CD4-positive, alpha-beta T cell treated with Interleukin-21 for 1 hour (primary cell): ENCODE measurements around the gene MICALL2.

Experiments used
- DNase-seq: peaks from one replicate; pipeline ENCODE4 v3.0.0-alpha.2; 2020

MICALL2 gene

GRCh38 chr7:1466524-1467271, 7.4 kb upstream of the MICALL2 start:
- DNase-seq, result no peak

DNA sequence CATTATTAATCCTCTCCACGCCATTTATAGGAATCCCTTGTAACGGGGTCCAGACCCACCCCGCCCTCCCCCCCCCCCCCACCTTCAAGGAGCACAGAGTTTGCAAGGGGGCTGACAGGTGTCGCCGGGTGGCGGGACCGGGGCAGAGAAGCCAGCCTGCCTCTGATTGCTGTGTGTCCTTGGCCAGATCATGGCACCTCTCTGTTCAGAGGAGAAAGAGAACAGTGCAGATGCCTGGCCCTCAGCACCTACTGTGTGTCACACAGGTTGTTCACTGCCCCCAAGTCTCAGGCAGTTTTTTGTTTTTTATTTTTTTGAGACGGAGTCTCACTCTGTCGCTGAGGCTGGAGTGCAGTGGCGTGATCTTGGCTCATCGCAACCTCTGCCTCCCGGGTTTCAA, 5.4 kb upstream of the MICALL2 start:
- DNase-seq, result no peak

DNA sequence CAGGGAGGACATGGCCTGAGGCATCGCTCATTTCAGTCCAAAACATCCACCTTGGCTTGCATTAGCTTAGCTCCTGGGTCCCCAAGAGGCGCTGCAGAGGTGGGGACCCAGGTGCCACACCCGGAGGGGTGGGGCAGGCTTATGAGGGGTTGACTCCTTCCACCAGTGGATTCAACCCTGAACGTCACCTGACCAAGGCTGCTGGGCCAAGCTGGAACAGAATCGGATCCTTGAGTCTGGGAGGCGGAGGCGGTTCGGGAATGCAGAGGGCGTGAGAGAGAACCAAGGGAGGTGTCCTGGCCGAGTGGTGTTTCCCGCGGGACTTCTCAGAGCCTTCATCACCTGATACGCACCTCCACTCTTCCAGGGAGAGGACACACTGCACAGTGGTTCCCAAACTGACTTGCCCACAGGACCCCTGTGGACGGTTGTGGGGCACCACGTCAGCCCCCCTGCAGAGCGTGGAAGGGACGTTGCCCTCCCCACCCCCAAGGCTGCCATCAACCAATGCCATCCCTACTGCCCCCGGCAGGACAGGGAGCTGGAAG, 4.5 kb upstream of the MICALL2 start:
- no peak for DNase-seq

- no peak for DNase-seq
These were observed 2.5 kb upstream of the MICALL2 start for GRCh38 chr7:1461646-1462375.

- DNase-seq, result no peak
These were observed 1.8 kb upstream of the MICALL2 start for GRCh38 chr7:1460821-1461645.

DNA sequence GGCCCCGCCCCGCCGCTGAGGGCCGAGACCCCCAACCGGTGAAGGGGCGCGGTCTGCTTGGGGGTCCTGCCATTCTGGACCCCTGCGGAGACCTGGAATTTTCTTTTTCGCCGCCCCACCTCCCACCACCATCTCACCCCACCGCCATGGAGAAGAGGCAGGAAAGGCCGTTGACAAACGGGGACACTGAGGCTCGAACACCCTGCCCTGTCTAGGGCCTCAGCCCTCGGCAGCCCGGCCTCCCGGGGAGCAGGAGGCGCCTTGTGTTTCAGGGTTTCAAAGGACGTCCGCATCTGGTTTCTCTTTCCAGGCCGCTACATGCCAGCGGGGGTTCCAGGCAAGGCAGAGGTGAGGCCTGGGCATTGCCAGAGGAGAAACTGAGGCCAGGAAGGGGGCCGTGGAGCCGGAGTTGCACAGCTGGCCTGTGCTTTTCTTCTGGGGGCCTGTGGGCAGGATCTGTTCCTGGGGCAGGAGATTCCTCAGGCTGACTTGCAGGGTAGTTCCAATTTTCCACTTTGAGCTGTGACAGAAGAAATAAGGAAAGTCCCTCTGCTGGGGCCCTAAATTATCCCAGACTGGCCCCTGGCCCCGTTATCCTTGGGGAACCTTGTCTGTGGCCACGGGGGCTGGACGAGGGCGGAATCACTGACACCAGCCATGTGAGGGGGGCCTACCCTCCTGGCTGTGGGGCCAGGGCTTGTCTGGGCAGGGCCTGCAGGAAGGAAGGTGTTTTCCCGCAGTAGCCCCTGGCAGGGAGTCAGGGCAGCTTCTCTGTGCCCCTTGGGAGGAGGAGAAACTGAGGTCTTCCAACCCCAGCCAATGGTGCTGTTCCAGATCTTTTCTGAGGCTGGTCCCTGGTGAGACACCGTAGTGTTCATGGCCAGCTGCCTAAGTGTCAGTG, 900 bp upstream of the MICALL2 start:
- DNase-seq, result no peak

DNA sequence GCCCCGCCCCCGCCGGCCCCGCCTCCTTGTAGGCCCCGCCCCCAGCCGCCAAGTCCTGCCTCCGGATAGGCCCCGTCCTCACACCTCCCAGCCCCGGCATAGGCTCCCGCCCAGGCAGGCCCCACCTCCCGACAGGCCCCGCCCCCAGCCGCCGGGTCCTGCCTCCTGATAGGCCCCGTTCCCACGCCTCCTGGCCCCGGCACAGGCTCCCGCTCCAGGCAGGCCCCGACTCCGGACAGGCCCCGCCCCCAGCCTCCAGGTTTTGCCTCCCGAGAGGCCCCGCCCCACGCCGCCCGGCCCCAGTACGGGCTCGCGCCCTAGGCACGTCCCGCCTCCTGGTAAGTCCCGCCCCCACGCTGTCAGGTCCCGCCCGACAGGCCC, 232 bp upstream of the MICALL2 start:
- DNase-seq, result peak; percentile 99

DNA sequence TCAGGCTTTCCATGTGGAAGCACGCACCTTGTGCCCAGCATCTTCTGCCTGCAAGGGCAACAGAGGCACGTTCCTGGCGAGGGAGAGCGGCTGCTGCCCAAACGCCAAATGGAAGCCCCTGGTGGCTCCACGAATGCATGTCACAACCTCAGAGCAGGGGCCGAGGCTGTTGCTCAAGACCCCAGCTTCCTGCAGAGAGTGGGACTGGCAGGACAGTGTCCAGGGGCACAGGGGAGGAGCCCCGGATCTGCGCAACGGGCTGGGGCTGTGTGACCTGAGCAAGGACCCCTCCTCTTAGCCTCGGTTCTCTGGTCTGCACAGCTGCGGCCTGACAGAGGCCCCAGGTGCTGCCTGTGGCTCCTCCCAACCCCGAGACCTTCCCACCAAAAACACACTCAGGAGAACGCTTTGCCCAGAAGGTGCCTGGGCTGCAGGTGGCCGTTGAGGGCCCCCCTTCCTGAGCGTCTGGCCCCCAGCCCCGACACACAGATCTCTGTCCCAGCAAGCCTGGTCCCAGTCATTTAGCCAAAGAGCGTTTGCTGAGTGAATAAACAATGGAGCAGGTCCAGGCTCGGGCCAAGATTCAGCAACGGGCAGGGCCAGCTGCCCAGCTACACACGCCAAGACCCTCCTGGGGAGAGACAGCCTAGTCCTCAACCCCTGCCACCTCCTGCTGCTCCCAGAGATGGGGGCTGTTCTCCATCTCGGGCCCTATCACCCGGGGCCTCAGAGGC, 1.2 kb downstream of the MICALL2 start:
- DNase-seq, result no peak

DNA sequence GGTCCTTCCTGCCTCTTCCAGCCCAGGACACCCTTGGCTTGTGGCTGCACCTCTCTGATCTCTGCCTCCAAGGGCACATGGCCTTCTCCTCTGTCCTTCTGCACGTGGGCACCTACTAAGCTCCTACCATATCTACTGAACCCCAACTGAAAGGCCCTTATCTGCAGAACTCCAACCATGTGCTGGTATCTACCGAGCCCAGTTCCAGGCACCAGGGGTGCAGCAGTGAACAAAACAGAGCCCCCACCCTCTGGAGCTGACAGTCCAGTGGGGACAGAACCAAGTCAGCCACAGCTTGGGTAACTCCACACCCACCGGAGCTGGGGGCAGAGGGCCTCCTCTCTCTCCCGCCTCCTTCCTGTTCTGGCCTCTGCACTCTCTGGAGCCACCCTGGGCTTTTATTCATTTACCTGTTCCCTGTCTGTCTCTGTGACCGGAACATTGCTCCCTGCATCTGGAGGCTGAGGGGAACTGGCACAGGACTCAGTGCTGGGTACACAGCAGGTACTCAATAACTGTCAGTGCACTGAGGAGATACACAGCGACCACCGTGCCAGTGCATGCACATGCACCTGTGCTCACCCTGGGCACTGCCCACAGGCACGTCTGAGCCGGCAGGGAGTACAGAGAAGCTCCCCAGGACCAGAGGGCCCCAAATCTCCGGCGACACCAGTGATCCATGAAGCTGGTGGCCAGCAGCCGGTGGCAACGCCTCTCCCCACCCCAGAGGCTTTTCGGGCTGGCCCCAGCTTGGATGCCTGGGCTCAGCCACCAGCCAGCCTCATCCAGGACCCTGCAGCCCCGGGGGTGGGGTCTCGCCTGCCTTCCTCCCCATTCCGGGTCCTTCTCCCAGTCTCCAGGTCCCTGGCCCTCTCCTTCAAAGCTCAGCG, 2.0 kb downstream of the MICALL2 start:
- no peak for DNase-seq

- no peak for DNase-seq
These were observed 3.3 kb downstream of the MICALL2 start for GRCh38 chr7:1455955-1456354.

- no peak for DNase-seq
These were observed 3.9 kb downstream of the MICALL2 start for GRCh38 chr7:1455241-1455939.

DNA sequence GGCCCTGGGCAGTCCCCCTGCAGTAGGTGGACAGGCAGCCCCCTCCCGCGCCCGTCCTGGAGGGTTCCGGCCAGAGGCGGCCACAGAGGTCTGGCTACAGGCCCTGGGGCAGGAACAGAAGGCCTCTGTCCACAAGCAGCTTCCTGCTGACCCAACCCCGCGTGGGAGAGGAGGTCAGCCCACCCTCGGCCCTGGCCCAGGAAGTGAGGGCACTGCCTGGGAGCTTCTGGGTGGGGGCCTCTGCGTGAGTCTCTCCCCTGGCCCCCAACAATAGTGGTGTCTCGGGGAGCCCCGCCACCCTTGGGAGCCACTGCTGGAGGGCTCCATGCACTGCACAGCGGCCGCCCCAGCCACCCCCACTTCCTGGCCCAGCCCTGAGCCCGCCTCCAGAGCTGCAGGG, 4.7 kb downstream of the MICALL2 start:
- DNase-seq, result no peak

GRCh38 chr7:1452205-1452604, 7.1 kb downstream of the MICALL2 start:
- DNase-seq, result no peak

GRCh38 chr7:1450987-1451386, 8.3 kb downstream of the MICALL2 start:
- DNase-seq, result no peak

DNA sequence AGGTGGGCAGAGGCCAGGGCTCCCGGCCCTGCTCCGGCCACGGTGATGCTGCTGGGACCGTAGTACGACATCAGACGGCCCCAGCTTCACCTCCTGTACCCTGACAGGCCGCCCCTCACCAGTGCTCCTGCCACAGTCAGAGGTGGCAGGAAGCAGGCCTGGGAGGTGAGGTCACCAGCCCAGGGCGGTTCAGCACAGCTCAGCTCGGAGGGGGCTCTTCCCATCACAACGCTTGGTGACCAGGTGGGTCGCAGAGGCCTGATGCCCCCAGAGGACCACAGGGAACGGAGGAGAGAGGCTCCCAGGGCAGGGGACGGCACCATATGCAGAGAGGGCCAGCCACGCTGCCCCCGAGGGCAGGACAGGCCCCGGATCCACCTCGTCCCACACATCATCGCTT, 8.8 kb downstream of the MICALL2 start:
- DNase-seq, result no peak

DNA sequence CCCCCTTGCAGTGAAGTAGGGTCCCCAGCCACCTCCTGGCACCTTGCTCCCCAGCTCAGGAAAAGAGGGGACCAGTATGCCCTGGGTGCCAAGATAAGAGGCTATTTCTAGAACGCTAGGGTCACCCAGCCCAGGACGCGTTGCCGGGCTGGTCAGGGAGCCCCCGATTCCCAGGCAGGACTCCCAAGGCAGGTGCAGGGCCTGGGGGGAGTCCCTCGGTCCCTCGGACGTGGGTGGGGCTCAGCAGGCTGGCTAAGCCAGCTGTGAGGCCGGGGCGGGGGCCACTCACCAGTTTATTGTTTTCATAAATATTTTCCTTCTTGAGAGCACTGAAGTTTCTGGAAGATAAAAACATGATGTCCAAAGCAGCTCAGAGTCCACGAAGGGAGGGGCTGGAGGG, 9.3 kb downstream of the MICALL2 start:
- DNase-seq, result no peak

- DNase-seq, result no peak
These were observed 9.8 kb downstream of the MICALL2 start for GRCh38 chr7:1449501-1449900.

DNA sequence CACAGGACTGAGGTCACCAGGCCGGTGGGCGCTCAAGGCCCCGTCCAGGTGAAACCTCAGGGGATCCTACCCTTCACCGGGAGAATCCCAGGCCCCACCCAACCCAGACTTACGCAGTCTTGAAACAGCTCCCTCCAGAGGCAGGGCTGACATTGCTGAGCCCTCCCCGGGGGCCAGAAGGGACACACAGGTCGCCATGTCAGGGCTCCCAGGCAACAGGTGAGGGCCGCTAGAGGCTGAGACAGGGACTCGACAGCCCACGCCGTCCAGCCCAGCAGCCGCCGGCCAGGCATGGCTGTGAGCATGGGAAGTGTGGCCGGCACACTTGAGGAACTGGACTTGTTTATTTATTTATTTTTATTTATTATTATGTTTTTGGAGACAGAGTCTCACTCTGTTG, 10.3 kb downstream of the MICALL2 start:
- no peak for DNase-seq

DNA sequence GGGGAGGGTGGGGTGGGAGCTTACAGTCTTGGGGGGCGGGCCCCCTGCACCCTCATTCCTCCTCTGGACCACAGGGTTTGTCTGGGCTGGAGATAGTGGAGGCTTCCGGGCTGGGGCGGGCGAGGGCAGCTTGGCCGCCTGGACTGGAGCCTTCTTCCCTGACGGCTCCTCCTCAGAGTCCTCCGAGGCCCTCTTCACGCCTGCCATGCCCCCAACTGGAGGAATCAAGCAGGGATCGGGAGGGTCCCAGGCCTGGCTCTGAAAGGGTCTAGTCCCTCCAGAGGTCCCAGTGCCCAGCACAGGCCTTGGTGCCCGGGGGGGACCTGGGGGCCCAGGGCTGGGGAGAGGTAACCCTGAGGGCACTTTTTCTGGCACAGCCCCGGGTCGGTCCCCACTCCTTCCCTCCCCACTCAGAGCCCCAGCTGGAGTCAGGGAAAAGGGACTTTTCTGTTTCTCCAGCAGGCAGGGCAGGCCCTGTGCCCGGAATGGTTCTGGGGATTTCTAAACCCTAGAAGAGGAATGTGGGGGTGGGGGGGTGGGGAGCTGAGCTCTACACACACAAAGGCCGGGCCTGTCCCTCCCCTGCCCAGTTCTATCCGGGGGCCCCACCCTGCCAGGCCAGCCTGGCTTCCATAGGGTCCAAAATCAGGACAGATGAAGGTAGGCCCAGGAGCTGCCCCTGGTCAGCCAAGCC, 11.6 kb downstream of the MICALL2 start:
- DNase-seq, result no peak
